ENCODE results near the gene PARP14.

PARP14 gene

DNA sequence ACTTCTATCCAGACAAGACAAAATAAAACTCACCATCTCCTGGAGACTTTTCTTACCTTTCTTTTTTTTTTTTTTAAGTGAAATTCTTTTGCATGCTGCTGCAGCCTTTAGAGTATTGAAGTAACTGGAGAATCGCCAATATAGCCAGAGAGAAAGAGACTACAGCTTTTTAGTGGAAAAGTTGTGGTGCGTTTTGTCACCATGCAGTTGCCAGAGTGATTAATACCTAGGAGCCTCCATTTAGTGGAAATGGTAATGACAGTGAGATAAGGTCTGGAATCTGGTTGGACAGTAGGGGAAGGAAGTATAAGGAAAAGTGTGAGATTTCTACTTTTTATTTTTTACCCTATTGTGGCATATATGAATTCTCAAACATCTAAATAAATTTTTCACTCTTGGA lies 18.1 kb upstream of the PARP14 start:
- no peak overlapping the region for H3K9ac ChIP-seq (ENCODE audit: low read length)
- no peaks in the 10 kb centered on the region for H3K79me2 ChIP-seq (ENCODE audit: insufficient read depth, low read length)
- no peak overlapping the region for H2AFZ ChIP-seq (ENCODE audit: low read length)
- H3K27ac ChIP-seq (ENCODE audit: low read depth, low read length, poor library complexity, severe bottlenecking): no peak overlapping the region
- no peaks in the 10 kb centered on the region for H3K9me2 ChIP-seq (ENCODE audit: low read depth, low read length)
- H3K4me3 ChIP-seq (ENCODE audit: low read depth, low read length, poor library complexity, severe bottlenecking): no peak overlapping the region
- H3F3A ChIP-seq (ENCODE audit: insufficient read depth, low read length): no peaks in the 10 kb centered on the region
- no peaks in the 10 kb centered on the region for H4K20me1 ChIP-seq (ENCODE audit: insufficient read depth, low read length)
- H3K4me2 ChIP-seq (ENCODE audit: low read length): no peak overlapping the region
- no peaks in the 10 kb centered on the region; the same call in 1 of the 2 replicates for H3K36me3 ChIP-seq (ENCODE audit: insufficient read depth, low read length)
- H3K4me1 ChIP-seq (ENCODE audit: insufficient read depth, low read length, severe bottlenecking): peaks cover 8% of the 10 kb centered on the region
- H3K27me3 ChIP-seq (ENCODE audit: insufficient read depth, low read length): no peaks in the 10 kb centered on the region; the same call in 1 of the 2 replicates
- TF ChIP-seq, protein P1, sequence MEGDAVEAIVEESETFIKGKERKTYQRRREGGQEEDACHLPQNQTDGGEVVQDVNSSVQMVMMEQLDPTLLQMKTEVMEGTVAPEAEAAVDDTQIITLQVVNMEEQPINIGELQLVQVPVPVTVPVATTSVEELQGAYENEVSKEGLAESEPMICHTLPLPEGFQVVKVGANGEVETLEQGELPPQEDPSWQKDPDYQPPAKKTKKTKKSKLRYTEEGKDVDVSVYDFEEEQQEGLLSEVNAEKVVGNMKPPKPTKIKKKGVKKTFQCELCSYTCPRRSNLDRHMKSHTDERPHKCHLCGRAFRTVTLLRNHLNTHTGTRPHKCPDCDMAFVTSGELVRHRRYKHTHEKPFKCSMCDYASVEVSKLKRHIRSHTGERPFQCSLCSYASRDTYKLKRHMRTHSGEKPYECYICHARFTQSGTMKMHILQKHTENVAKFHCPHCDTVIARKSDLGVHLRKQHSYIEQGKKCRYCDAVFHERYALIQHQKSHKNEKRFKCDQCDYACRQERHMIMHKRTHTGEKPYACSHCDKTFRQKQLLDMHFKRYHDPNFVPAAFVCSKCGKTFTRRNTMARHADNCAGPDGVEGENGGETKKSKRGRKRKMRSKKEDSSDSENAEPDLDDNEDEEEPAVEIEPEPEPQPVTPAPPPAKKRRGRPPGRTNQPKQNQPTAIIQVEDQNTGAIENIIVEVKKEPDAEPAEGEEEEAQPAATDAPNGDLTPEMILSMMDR (IDR thresholded peaks at IDR 0.05; ENCODE audit: low read length): no peak
- TF ChIP-seq EZH2 (IDR thresholded peaks at IDR 0.05; ENCODE audit: borderline replicate concordance, low read length): no peak
- H3K9me3 ChIP-seq (ENCODE audit: low read length): 0 out of 2 replicates have a peak, but pooled peaks cover 2% of the 10 kb centered on the region

DNA sequence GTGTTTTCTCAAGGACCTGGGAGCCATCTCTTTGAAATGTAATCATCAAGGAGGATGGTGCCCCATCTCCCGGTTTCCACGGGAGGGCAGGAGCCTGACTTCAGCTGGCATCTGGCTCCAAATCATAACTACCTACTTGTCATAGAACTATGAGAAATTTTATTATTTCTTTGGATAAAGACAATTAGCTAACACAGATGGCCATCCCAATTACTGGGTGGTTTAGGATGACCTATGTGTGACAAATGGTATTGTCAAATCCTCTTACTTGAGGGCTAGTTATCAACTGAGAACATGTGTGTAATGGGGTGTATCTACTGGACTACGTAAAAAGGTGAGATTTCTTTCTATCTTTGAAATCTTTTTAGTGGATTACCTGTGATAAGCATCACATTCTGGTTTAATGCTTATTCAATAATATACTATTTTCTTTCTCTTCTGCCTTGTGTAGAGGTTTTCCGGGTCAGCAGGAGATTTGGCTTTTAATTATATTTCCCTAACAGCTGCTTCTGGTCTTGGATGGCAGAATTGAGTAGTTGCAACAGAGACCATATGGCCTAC lies 15.3 kb upstream of the PARP14 start:
- no peak overlapping the region for H3K4me3 ChIP-seq (ENCODE audit: low read depth, low read length, poor library complexity, severe bottlenecking)
- H3K79me2 ChIP-seq (ENCODE audit: insufficient read depth, low read length): no peaks in the 10 kb centered on the region
- H3K4me2 ChIP-seq (ENCODE audit: low read length): no peak overlapping the region
- peaks cover 8% of the 10 kb centered on the region for H3K4me1 ChIP-seq (ENCODE audit: insufficient read depth, low read length, severe bottlenecking)
- no peaks in the 10 kb centered on the region; the same call in 1 of the 2 replicates for H3K27me3 ChIP-seq (ENCODE audit: insufficient read depth, low read length)
- no peaks in the 10 kb centered on the region for H3F3A ChIP-seq (ENCODE audit: insufficient read depth, low read length)
- TF ChIP-seq, protein P1 (IDR thresholded peaks at IDR 0.05; ENCODE audit: low read length): no peak
- no peak for TF ChIP-seq EZH2 (IDR thresholded peaks at IDR 0.05; ENCODE audit: borderline replicate concordance, low read length)
- no peaks in the 10 kb centered on the region for H3K9me2 ChIP-seq (ENCODE audit: low read depth, low read length)
- no peak overlapping the region for H2AFZ ChIP-seq (ENCODE audit: low read length)
- H3K27ac ChIP-seq (ENCODE audit: low read depth, low read length, poor library complexity, severe bottlenecking): no peak overlapping the region
- 0 out of 2 replicates have a peak, but pooled peaks cover 2% of the 10 kb centered on the region for H3K9me3 ChIP-seq (ENCODE audit: low read length)
- H3K9ac ChIP-seq (ENCODE audit: low read length): no peak overlapping the region
- no peaks in the 10 kb centered on the region for H4K20me1 ChIP-seq (ENCODE audit: insufficient read depth, low read length)
- no peaks in the 10 kb centered on the region; the same call in 1 of the 2 replicates for H3K36me3 ChIP-seq (ENCODE audit: insufficient read depth, low read length)

DNA sequence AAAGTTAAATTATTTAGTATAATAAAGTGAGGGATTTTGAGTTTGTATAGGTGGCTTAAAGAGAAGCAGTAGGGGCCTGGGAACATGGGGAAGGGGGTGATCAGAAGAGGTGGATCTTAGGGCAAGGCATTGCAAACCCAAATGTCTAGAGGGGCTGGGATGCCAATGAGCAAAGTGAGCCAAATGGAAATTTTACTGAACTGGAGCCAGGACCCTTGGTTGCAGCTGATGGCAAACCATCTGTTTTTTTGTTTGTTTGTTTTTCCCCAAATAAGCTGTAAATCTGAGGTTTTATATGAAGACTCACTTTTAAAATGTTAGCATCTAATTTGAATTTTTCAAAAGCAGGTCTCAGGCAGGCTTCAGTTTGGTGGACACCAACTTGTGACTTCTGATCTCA lies 14.8 kb upstream of the PARP14 start:
- Histone ChIP-seq H3K27ac (ENCODE audit: low read depth, low read length, poor library complexity, severe bottlenecking) (no peak overlapping the region), H3K9ac (ENCODE audit: low read length) (no peak overlapping the region), H3K27me3 (ENCODE audit: insufficient read depth, low read length) (no peaks in the 10 kb centered on the region; the same call in 1 of the 2 replicates), H3F3A (ENCODE audit: insufficient read depth, low read length) (no peaks in the 10 kb centered on the region), H3K4me3 (ENCODE audit: low read depth, low read length, poor library complexity, severe bottlenecking) (no peak overlapping the region), H2AFZ (ENCODE audit: low read length) (no peak overlapping the region), H3K9me3 (ENCODE audit: low read length) (0 out of 2 replicates have a peak, but pooled peaks cover 2% of the 10 kb centered on the region), H3K4me1 (ENCODE audit: insufficient read depth, low read length, severe bottlenecking) (peaks cover 8% of the 10 kb centered on the region), H3K4me2 (ENCODE audit: low read length) (no peak overlapping the region), H3K79me2 (ENCODE audit: insufficient read depth, low read length) (no peaks in the 10 kb centered on the region), H3K36me3 (ENCODE audit: insufficient read depth, low read length) (no peaks in the 10 kb centered on the region; the same call in 1 of the 2 replicates), H3K9me2 (ENCODE audit: low read depth, low read length) (no peaks in the 10 kb centered on the region), H4K20me1 (ENCODE audit: insufficient read depth, low read length) (no peaks in the 10 kb centered on the region)
- TF ChIP-seq, protein P1 (IDR thresholded peaks at IDR 0.05; ENCODE audit: low read length): no peak
- no peak for TF ChIP-seq EZH2 (IDR thresholded peaks at IDR 0.05; ENCODE audit: borderline replicate concordance, low read length)
